HG03097 (cell line): ENCODE results near the gene PLA2G4A.

Experiments used
- ATAC-seq: cut with Tn5 transposase; IDR thresholded peaks from one replicate; pipeline ENCODE4 v1.9.1; 2021; ENCODE audit not compliant: unreplicated experiment, low FRiP score

PLA2G4A gene

DNA sequence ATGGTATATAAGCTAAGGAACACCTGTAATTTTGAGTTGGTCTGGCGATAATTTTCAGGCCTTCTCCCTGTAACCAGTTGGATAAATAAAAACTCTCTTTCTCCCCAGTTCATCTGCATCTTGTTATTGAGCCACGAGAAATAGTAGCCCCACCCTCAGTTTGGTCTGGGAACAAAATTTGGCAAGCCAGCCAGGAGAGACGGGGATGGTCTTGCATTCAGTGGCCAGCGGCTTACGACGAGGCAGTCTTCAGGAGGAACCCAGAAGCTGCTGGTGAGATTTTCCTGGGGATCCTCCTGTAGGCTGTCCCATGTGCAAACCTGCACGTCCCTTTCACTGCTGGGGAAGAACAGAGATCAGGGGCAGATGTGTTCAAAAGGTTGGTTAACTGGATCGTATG lies 174.6 kb downstream of the PLA2G4A start:
- no peak for ATAC-seq

DNA sequence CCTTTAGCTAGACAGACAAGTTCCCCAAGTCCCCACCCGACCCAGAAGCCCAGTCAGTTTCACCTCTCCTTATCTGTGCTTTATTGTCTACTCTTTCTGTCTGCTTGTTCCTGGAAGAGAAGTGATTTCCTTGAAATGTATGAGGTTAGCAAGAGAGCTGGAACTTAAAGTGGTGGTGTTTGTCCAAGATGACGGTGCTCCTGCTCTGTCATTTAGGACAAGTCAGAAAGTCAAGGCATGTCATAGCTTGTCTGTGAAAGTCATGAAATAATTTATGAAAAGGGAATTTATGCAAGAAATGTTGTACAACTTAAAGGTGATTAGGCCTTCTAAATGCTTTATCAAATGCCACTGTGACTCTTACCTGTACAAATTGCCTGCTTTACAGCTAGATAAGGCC lies 178.1 kb downstream of the PLA2G4A start:
- no peak for ATAC-seq

- no peak for ATAC-seq
Measured at GRCh38 chr1:187009320-187009719, 180.6 kb downstream of the PLA2G4A start.

DNA sequence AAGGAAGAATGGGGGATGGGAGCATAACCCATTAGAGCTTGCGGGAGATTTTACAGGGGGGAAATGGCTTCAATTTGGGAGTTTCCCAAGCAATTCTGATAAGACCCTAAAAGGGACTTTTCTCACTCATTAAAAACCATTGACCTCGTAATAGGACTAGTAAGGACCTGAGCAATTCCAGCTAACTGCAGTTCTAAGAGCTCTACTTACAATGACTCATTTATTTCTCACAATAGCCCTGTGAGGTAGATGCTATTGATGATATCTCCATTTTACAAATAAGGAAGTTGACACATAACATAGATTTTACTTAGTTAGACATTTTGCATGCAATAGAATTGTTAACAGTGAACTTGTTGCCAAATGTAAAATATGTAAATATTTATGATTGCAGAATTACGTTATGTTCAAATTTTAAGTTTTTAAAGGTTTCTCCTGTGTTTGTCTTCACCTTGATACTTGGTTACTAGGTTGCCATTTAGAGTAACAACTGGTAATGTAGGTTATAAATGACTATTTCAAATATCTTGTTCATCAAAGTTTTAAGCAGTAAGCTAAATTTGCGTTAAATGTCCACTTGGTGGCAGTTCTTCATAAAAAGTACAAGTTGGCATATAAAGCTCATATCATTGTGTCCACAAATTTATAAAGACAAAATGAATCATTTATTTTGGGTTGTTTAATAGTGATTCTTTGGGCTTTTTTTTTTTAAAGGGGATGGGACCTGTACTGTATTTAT lies 182.0 kb downstream of the PLA2G4A start:
- no peak for ATAC-seq

DNA sequence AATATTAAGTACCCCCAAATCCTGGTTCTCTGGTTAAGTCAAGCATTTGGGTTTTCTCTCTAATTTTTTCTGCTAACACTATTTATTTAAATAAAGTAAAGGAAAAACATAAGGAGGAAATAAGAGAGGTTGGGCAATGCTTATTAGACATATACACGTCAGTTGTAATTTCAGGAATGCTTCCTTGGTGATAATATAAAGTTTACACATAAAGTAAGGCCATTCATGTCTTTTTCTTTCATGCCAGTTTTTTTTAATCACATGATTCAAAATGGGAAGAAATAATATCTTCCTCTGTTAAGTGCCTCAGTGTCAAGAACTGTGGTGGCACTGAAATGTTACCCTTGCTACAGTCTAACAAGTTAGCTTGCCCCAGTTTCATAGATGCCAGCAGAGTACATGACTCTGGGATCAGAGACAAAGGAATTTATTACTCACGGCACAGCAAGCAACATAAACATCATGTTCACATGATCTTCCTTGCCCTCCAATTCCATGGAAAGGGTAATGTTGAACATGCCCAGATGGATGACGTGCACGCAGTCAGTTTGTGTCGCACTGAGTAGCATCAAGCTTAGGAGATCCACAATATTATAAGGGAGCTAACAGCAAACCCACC lies 184.9 kb downstream of the PLA2G4A start:
- no peak for ATAC-seq

DNA sequence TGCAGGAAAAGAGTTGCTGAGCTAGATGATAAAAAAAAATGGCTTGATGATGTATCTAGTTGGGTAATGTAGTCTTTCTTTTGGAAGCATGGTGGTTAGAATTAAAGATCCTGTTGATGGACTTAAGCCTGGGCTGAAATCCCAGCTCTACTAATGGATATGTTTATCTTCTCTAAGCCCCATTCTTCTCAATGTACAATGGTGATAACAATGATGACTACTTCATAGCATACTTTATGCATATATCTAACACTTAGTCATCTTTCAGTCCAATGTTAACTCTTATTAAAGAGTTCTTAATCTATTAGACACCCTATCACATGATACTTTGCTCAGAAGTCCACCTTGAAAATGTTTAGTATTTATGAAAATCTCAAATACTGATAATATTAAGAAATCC lies 189.5 kb downstream of the PLA2G4A start:
- no peak for ATAC-seq

DNA sequence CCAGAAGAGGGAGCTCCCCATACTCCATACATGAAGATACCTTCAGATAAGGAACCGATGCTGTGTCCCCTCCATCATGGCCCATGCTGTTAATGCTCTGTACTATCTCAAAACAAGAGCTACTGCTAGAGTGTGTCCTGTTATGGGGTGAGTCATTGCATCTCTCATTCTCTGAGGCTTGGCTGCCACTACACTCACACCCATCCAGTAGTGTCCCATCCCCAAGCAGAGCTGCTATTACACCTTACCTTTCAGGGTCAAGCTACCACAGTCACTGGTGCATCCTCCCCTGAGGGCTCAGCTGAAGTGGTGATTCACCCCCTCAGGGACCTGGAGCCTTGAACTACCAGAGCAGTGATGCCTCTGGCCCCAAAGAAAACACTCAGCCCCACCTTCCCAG lies 198.5 kb downstream of the PLA2G4A start:
- ATAC-seq: no peak

GRCh38 chr1:187032316-187032981 lies 203.7 kb downstream of the PLA2G4A start:
- ATAC-seq: no peak

DNA sequence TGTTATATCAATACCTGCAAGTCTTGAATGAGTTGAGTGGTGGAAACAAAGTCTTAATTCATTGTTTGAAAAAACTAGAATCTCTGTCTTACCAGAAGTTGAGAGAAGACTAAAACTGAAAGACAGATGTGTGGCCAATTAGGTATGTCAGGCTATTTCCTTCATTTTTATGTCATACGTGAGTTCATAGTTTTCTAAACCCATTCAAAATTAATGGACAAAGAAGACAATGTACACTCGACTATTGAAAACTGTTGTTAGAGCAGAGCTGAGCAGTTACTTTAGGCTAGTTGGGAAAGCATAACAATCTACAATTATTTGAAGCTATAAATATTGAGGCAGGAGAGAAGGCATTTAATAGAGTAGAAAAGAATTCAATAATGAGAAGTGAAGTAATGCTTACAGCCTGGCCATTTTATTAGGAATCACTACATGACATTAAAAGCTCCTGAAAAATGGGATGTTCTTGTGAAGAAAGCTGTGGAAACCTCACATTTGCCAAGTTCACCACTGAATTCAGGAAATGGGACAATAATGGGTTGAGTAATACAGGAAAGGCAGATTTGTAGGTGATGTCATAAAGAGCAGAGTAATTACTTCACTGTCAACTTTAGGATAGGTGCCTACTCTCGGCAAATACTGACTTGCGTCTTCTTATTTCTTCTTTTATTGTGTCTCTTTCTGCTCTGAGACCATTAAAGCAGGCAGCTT lies 204.4 kb downstream of the PLA2G4A start:
- no peak for ATAC-seq

DNA sequence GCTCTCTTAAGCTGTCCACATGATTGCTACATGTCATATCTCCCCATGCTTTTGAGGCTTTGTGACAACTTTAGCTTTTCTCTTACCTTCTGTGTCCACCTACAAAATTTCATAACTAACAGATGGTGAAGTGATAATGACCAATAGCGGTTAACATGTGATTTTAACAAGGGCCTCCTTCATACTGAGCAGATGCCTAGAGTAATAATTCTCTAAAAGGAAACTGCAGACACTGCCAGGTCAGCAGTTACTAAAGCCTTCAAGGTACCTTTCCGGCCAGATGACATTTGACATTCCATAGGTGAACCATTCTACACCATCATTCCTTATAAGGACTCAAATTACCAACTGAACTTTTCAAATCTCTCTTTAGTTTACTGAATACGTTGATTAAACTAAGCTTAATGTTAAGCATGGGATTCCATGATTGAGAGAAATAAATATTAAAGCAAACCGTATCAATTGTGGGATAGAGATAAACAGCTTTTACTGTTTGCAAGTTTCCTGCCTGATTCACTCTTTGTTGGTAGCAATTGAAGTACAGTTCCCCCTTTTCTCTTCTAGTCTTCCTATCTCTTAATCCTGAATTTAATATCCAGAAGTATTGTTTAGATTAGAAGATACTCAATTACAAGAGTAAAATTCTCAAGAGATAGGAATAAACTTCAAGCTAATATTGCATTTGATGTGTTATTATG lies 205.1 kb downstream of the PLA2G4A start:
- no peak for ATAC-seq

- no peak for ATAC-seq
Measured at GRCh38 chr1:187034501-187034900, 205.8 kb downstream of the PLA2G4A start.

- no peak for ATAC-seq
Measured at GRCh38 chr1:187037973-187038553, 209.3 kb downstream of the PLA2G4A start.
